Measurements from ENCODE around the gene CCDC141.
A peak's percentile ranks its signal among the peaks of the same experiment; 100 is the strongest.

The CCDC141 gene

DNA sequence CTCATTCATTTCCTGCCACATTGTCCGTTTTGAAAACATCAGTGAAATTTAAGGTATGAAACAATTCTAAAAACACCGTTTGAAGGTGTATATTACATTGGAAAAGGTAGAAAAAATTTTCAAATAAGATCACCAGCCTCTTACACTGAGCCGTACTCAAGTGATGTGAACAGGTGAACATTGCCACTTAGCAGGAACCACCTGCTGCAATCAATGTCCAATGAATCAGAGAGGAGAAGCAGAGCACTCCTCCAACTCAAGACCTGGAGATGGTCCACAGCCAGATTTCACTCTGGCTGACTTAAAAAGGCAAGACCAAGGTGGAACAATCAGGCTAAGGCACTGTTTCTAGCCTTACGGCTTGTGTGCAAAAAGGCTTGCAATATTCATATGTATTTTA lies 132.4 kb downstream of the CCDC141 start:
- ATAC-seq = no peak
- H3K4me1 Mint-ChIP-seq = peaks cover 6% of the 10 kb centered on the region
- peaks cover 13% of the 10 kb centered on the region for H3K36me3 Mint-ChIP-seq
- no peak overlapping the region for H3K27ac Mint-ChIP-seq
- H3K4me3 Mint-ChIP-seq = no peak overlapping the region
- H3K9me3 Mint-ChIP-seq = no peaks in the 10 kb centered on the region
- no peaks in the 10 kb centered on the region for H3K27me3 Mint-ChIP-seq

DNA sequence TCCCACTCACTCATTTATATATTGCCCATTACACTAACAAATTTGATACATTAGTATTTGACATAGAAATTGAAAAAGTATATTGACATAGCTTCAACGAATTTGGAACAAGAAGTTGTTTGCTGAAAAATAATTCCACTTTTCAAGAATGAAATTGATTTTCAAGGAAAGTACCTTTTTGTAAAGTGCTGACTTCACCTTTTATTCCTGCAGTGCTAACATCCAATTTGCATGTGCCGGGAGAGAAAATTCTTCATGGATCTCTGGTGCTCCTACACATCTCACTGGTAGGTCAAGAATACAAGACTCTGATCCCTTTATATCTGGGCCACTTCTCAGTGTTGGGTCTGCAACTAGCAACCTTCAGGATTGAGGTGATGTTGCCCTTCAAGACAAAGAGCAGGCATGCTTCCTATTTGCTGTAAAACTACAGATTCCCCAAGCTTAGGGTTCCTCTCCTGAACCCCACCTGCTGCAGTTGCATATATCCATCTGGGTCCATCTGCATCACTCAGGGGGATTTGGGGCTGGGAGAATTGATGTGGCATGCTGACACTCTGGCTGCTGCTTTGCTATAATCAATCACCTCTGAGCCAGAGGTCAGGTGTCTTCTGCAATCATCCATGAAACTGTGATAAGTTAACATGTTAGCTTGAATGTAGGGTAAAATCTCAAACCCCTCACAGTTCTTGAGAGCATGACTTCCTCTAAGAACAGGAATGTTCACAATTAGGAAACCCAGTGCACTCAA lies 134.3 kb downstream of the CCDC141 start:
- H3K4me3 Mint-ChIP-seq = no peak overlapping the region
- no peak overlapping the region for H3K27ac Mint-ChIP-seq
- ATAC-seq = no peak
- H3K36me3 Mint-ChIP-seq = peaks cover 13% of the 10 kb centered on the region
- H3K27me3 Mint-ChIP-seq = no peaks in the 10 kb centered on the region
- peaks cover 9% of the 10 kb centered on the region for H3K4me1 Mint-ChIP-seq
- H3K9me3 Mint-ChIP-seq = no peaks in the 10 kb centered on the region

DNA sequence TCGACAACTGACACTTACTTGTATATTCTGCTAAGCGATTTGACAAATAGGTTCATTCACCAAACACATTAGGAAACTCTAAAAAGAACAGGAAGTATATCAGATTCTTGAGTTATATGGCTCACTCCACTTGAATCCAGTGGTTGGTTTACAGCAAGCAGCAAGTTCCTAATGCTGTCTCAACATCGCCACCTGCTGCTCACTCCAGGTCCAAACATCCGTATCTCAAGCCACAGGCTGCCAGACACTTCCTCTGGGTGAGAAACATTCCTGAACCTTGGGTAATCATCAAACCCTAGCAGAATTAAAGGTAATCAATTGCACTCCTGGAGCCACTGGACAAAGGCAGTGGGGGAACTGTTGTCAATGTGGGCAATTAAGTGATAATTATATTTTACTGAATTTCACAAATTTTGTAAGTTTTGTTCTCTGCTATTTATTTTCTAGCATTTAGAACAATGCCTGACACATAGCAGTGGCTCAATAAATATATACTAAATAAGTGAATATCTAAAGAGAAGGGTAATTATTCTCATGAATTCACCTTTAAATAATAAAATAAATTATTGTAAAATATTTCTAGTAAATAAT lies 135.6 kb downstream of the CCDC141 start:
- H3K27me3 Mint-ChIP-seq = no peaks in the 10 kb centered on the region
- peak; percentile 56 for ATAC-seq
- peaks cover 13% of the 10 kb centered on the region for H3K36me3 Mint-ChIP-seq
- no peaks in the 10 kb centered on the region for H3K9me3 Mint-ChIP-seq
- no peak overlapping the region for H3K4me3 Mint-ChIP-seq
- H3K4me1 Mint-ChIP-seq = peaks cover 9% of the 10 kb centered on the region
- no peak overlapping the region for H3K27ac Mint-ChIP-seq

DNA sequence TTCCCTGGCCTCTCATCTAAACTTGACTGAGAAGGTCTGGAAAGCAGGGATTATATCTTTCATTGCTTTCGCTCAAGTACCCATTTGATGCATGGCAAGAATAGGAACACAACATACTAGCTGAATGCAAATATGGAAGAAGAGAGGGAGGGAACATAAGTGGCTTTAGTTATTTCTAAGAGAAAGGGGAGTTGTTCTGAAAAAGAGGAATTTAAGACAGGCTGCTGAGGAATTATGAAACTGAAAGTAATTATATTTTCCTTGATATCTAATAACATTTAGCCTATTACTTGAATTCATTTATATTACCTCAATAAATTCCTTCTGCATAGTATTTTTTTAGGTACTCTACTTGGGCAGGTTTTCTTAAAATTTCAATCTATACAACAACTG lies 136.9 kb downstream of the CCDC141 start:
- H3K4me3 Mint-ChIP-seq = no peak overlapping the region
- peaks cover 9% of the 10 kb centered on the region for H3K4me1 Mint-ChIP-seq
- ATAC-seq = no peak
- no peaks in the 10 kb centered on the region for H3K9me3 Mint-ChIP-seq
- H3K36me3 Mint-ChIP-seq = peaks cover 3% of the 10 kb centered on the region
- H3K27ac Mint-ChIP-seq = no peak overlapping the region
- no peaks in the 10 kb centered on the region for H3K27me3 Mint-ChIP-seq

DNA sequence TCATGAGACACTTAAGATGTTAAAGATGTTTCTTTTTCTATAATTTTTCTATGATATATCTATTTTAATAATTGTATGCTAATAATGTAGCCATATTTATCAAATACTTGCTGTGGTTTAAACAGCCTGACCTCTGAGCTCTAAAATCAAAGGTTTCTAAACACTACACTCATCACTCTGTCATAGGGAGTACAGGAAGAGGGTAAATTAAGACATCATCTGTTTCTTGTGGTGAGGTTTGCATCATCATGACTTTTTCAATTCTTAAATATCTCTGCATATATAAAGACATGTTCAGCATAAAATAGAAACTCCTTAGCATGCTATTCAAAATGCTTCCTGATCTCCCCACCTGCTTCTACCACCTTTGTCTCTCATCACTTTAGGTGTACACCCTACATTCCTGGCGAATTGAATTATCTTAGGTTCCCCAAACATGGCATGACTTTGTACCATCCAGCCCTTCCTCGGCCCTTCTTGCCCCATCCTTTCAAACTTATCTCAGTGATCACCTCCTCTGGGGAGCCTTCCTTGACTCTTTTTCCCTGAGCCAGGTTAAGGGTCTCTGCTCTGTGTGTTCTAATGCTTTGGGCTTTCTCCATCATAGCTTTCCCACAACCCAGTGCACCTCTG lies 137.4 kb downstream of the CCDC141 start:
- no peak for ATAC-seq
- H3K4me1 Mint-ChIP-seq = peaks cover 9% of the 10 kb centered on the region
- H3K9me3 Mint-ChIP-seq = no peaks in the 10 kb centered on the region
- no peak overlapping the region for H3K4me3 Mint-ChIP-seq
- no peaks in the 10 kb centered on the region for H3K27me3 Mint-ChIP-seq
- no peak overlapping the region for H3K27ac Mint-ChIP-seq
- no peaks in the 10 kb centered on the region for H3K36me3 Mint-ChIP-seq

DNA sequence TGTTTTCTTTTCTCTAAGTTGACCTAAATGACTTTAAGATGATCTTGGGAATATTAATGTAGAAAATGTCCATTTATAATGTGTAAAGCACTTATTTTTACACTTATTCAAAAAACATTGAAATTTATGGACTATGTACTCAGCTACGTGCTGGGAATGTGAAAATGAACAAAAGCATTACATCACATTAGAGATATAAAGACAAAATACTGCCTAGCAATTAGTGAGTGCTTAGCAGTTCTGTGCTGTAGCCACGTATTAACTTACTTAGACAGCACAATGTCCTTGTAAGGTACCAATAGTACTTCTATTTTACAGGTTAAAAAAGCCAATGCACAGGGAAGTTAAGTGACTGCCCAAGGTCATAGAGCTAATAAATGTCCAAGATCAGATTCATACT lies 138.9 kb downstream of the CCDC141 start:
- Mint-ChIP-seq H3K27me3 (no peaks in the 10 kb centered on the region), H3K4me3 (no peak overlapping the region), H3K36me3 (peaks cover 13% of the 10 kb centered on the region), H3K4me1 (peaks cover 9% of the 10 kb centered on the region), H3K27ac (no peak overlapping the region), H3K9me3 (no peaks in the 10 kb centered on the region)
- ATAC-seq = no peak

DNA sequence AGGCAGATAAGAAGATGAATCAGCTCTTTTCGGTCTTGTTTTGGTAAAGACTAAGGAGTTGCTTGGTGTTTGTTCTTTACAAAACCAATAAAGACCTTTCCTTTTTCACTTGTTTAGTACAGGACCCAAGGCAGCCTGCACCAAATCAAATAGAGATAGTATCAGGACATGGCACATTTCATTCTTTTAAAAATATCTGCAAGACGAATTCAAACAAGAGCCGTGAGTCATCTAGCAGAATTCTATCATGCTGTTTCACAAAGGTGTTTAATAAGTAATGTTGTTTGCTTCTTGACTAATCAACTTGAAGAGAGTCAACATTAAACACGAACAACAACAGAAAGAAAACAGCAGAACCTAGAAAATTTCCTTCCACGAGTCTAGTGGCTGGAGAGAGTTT lies 139.9 kb downstream of the CCDC141 start:
- no peak overlapping the region for H3K27ac Mint-ChIP-seq
- no peak for ATAC-seq
- H3K27me3 Mint-ChIP-seq = no peaks in the 10 kb centered on the region
- no peak overlapping the region for H3K4me3 Mint-ChIP-seq
- H3K4me1 Mint-ChIP-seq = peaks cover 9% of the 10 kb centered on the region
- H3K9me3 Mint-ChIP-seq = no peaks in the 10 kb centered on the region
- peaks cover 22% of the 10 kb centered on the region for H3K36me3 Mint-ChIP-seq

DNA sequence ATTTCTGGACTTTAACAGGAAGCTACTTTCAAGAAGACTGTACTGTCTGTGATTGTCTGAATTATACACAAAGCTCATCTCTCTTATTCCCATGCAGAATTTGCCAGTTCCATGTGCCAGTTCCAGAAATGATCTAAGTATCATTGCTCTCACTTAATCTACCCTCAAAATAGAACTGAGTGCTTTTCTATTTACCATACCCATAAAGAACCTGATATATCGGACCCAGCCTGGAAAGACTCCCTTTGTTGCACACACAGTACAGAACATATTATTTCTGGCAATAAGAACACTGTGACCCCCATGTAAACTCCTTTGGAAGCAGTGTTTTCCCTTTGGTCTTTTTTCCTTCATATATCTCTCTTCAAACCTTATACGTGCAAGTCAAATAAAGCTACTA lies 140.4 kb downstream of the CCDC141 start:
- peaks cover 9% of the 10 kb centered on the region for H3K4me1 Mint-ChIP-seq
- H3K9me3 Mint-ChIP-seq = no peaks in the 10 kb centered on the region
- no peak overlapping the region for H3K27ac Mint-ChIP-seq
- ATAC-seq = no peak
- no peaks in the 10 kb centered on the region for H3K27me3 Mint-ChIP-seq
- H3K36me3 Mint-ChIP-seq = peaks cover 27% of the 10 kb centered on the region
- H3K4me3 Mint-ChIP-seq = no peak overlapping the region

DNA sequence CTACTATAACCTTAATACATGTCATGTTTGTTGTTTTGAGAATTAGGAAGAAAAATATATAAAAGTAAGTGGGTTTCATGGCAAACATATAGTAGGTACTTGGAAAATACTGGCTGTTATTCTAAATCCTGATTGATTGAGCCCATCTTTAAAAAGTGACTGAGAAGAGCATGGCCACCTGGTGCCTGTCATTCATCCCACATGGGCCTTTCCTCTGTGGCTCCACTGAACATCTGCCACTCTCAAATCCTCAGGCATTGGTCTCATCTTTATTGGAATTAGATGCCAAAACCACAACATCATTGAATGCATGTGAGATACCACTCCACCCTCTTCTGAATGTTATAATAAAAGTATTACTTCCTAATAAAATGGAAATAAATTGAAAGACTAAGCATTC lies 141.1 kb downstream of the CCDC141 start:
- Mint-ChIP-seq H3K9me3 (no peaks in the 10 kb centered on the region), H3K4me3 (no peak overlapping the region), H3K27ac (no peak overlapping the region), H3K27me3 (no peaks in the 10 kb centered on the region), H3K36me3 (peaks cover 34% of the 10 kb centered on the region), H3K4me1 (peaks cover 9% of the 10 kb centered on the region)
- ATAC-seq = no peak

DNA sequence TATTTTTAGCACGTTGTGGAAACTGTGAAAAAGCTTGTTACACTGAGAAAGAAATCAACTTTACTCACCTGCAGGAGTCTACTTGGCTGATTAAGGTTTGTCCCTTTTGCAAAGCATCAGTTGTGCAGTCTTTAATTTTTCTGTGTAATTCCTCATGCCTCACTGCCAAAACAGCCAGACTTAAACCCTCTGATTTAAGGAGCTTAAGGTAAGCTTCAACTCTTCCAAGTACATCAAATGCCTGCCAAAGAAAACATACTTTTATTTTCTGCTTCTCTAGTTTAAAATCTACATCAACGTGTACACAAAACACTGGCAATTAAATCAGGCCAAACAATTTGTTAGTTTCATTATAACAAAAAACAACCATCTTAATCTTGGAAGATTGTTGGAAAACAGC lies 144.7 kb downstream of the CCDC141 start:
- Mint-ChIP-seq H3K9me3 (no peaks in the 10 kb centered on the region), H3K36me3 (peaks cover 42% of the 10 kb centered on the region), H3K4me1 (no peaks in the 10 kb centered on the region), H3K27ac (no peak overlapping the region), H3K4me3 (no peak overlapping the region), H3K27me3 (no peaks in the 10 kb centered on the region)
- no peak for ATAC-seq

DNA sequence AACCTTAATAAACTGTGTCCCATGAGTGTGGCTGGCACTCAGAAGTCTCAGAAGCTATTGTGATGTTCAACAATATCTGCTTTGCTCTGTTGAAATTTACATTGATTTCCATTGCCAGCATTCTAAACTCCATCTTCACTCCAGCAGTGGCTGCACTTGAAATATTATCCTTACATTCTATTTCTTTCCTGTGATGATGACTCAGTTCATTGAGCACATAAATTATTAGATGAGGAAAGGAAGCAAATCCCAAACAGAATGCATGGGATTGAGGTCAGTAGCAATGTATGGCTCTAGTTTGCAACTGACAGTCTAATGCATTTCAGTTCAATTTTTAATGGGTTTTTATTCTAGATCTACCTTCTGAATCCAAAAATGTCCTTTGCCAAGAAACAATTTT lies 150.3 kb downstream of the CCDC141 start:
- Mint-ChIP-seq H3K36me3 (peaks cover 16% of the 10 kb centered on the region), H3K4me1 (no peaks in the 10 kb centered on the region), H3K27ac (no peak overlapping the region), H3K27me3 (no peaks in the 10 kb centered on the region), H3K4me3 (no peak overlapping the region), H3K9me3 (no peaks in the 10 kb centered on the region)
- no peak for ATAC-seq

DNA sequence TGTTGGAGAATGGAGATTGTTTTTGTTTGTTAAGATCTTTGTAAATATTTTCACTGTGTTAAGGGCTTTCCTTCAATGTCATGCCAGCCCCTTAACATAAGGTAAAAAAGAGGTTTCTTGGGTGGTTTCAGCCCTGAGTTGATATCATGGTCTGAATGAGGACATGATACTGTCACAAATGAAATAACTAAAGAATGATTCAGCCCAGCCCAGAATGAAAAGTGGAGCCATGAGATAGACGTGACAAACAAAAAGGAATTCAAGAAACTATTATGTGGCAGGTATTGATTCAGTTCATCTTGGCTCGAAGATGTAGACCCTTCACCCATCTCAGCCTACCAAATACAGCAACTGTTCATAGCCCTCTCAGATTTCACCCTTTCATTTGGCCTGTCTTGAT lies 154.1 kb downstream of the CCDC141 start:
- H3K4me3 Mint-ChIP-seq = no peak overlapping the region
- no peaks in the 10 kb centered on the region for H3K27me3 Mint-ChIP-seq

DNA sequence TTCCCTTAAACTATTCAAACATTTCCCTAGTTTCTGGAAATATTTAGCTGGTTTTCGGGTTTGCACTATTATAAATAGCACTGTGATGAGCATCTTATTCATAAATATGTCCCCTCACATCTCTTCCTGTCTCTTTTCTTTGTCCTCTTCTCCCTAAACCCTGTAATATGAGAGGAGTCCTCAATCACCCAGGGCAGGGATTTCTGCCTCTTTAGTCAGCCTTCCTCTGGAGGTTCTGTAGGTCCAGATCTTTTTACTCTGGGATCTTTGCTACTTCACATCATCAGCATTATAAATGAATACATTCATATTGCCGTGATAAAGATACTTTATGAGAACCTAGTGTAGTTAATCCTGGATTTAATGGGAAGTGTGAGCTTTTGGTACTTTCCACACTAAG lies 154.8 kb downstream of the CCDC141 start:
- ATAC-seq = no peak
- no peak overlapping the region for H3K4me3 Mint-ChIP-seq
- no peaks in the 10 kb centered on the region for H3K27me3 Mint-ChIP-seq
- no peak overlapping the region for H3K27ac Mint-ChIP-seq
- no peaks in the 10 kb centered on the region for H3K36me3 Mint-ChIP-seq
- no peaks in the 10 kb centered on the region for H3K4me1 Mint-ChIP-seq
- no peaks in the 10 kb centered on the region for H3K9me3 Mint-ChIP-seq

More for the DNA sequence above, 154.1 kb downstream of the CCDC141 start:
- H3K9me3 Mint-ChIP-seq = no peaks in the 10 kb centered on the region
- no peak overlapping the region for H3K27ac Mint-ChIP-seq
- ATAC-seq = no peak
- H3K4me1 Mint-ChIP-seq = no peaks in the 10 kb centered on the region
- H3K36me3 Mint-ChIP-seq = no peaks in the 10 kb centered on the region

DNA sequence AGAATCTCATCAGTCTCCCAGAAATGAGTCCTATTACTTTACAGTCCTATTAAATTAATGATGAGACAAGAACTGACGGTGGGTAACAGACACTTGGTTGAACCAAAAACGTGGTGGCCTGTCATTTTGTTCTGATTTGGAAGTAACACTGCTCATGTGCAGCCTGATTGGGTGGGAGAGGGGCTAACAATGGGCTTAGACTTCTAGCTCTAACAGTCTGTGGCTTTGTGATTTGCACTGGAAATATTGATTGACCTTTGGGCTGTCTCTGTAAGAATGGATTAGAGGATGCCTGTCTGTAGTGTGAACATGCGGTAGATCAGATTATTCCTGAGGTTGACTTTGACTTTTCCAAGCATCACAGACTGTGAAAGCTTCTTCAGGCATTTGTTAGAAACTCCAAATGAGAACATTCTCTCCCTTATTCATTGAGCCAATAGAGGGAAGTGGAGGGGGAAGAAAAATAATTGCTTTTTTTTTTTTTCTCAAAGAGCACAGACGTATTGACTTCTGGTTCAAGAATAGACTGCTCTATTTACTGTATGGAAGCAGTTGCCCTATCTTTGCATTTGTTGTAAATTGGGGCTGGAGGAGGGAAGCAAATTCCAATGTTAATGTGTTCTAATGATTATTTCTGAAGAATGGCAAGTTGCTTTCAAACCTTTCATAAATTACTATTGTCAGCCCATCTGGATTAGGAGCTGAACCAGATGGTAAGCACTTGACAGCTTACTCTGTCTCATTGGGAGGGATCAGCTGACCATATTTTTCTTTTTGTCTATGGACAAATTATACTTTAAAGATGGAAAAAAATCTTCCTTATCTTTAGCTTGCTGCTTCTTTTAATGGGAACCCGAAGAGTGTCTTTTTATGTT lies 156.9 kb downstream of the CCDC141 start:
- Mint-ChIP-seq H3K27me3 (no peaks in the 10 kb centered on the region), H3K36me3 (no peaks in the 10 kb centered on the region), H3K4me1 (no peaks in the 10 kb centered on the region), H3K9me3 (no peaks in the 10 kb centered on the region), H3K4me3 (no peak overlapping the region), H3K27ac (peak overlapping the region; percentile 50)
- ATAC-seq = no peak

DNA sequence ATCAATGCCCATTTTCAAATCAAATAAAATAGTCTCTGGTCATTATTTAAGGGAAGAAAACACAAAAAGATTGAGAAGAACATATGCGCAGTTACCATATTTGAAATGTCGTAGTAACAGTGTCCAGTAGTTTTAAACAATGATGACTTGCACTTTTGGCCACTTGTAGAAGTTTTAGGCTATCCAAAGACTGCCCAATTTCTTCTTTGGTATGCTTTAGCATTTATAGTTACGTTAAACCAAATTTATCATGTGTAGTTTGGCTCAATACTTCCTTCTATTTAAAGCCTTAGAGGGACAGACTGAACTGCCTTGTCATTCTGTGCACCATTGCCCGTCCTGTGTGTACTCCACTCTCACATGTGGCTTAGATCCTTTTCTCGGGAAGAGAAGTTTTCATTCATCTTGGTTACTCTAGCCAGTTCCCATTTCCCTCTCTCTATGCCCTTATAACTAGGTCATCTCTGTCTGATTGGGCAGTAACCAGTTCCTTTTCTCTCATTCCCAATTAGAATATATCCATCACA lies 157.9 kb downstream of the CCDC141 start:
- ATAC-seq = no peak
- no peak overlapping the region for H3K27ac Mint-ChIP-seq
- no peaks in the 10 kb centered on the region for H3K4me1 Mint-ChIP-seq
- H3K9me3 Mint-ChIP-seq = no peaks in the 10 kb centered on the region
- H3K4me3 Mint-ChIP-seq = no peak overlapping the region
- H3K27me3 Mint-ChIP-seq = no peaks in the 10 kb centered on the region
- no peaks in the 10 kb centered on the region for H3K36me3 Mint-ChIP-seq
